NAMALWA (cell line): ENCODE measurements around the gene GHDC.
"Not testable (repeated sequence)": the region's sequence is repeated elsewhere in the genome, so short reads cannot be mapped to it uniquely, and the experiment has no call there.

Source experiments
- DNase-seq: peaks from one replicate; pipeline ENCODE4 v3.0.0-alpha.2; 2015; ENCODE audit warnings: low spot score

GHDC gene

GRCh38 chr17:42153919-42154742, 40.2 kb downstream of the GHDC start:
- DNase-seq: peak; percentile 43

DNA sequence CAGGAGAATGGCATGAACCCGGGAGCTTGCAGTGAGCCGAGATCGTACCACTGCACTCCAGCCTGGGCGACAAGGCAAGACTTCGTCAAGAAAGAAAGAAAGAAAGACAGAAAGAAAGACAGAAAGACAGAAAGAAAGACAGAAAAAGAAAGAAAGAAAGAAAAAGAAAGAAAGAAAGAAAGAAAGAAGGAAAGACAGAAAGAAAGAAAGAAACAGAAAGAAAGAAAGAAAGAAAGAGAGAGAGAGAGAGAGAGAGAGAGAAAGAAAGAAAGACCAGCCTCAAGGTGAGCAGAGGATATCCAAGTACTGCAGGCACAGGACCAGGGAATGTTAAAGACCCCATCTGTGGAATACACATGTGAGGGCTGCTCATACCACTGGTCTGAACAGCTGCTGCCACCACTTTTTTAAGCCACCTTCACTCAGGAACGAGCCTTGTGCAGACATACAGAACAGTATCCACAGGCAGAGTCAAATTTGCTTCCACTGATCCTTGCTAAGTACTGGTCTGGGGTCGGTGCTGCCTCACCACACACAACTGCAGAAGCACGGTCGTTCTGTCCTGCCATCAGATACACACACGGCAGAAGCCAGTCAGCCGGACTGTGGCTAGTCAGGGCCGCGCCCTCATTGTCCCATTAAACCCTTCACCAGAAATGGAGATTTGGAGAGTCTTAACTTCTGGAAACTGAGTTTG, 47.2 kb downstream of the GHDC start:
- no peak for DNase-seq

- not testable (repeated sequence) for DNase-seq
Observed at GRCh38 chr17:42143138-42143537, 51.2 kb downstream of the GHDC start.

GRCh38 chr17:42142371-42142896, 51.9 kb downstream of the GHDC start:
- no peak for DNase-seq

GRCh38 chr17:42141382-42141781, 52.9 kb downstream of the GHDC start:
- no peak for DNase-seq

DNA sequence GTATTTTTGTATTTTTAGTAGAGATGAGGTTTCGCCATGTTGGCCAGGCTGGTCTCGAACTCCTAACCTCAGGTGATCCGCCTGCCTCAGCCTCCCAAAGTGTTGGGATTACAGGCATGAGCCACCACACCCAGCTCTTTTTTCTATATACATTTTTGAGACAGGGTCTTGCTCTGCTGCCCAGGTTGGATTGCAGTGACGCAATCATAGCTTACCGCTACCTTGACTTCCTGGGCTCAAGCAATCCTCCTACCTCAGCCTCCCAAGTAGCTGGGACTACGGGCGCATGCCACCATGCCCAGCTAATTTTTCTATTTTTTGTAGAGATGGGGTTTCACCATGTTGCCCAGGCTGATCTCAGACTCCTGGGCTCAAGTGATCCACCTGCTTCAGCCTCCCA, 53.6 kb downstream of the GHDC start:
- DNase-seq: not testable (repeated sequence)
